SK-N-SH (cell line): Measurements from ENCODE around the gene OSBP. TPM values are rescaled to one million over a fixed set of nuclear protein-coding genes. Genes with fewer than 3 reads are reported as not detected.
A peak's percentile ranks its signal among the peaks of the same experiment; 100 is the strongest.

Source experiments
- CTCF ChIA-PET: fragments of 300-600, 350-600 bp; formaldehyde crosslinking; extraction: SDS; loops from one replicate; lab custom pipeline; 2021; lab: Yijun Ruan, JAX
- POLR2A ChIA-PET: fragments of 350-600 bp; sonication (Branson Sonifier 250); formaldehyde crosslinking; extraction: SDS; loops from one replicate; lab custom pipeline; 2020; ENCODE audit warnings: antibody characterized with exemption, inconsistent platforms; lab: Yijun Ruan, JAX
- DNase-seq: peaks from one replicate; pipeline ENCODE4 v3.0.0; 2012
- H2AFZ ChIP-seq: fragments of 200-600 bp; sonication (generic); 2 replicates; pipeline ENCODE4 v1.8.1; 2016; ENCODE audit warnings: antibody characterized with exemption, mild to moderate bottlenecking, low read depth
- H3F3A ChIP-seq: fragments of 200-600 bp; sonication (generic); replicated peaks from 2 replicates; pipeline ENCODE3; 2016; ENCODE audit warnings: antibody characterized with exemption, mild to moderate bottlenecking; ENCODE audit not compliant: insufficient read depth
- H3K27ac ChIP-seq, 2 experiments: fragments of 200-500 bp in 1 of 2; fragments of 200-600 bp in 1 of 2; sonication (Bioruptor generic) in 1 of 2; sonication (generic), shearing (Covaris generic) in 1 of 2; 2 replicates each; pipeline versions ENCODE4 v1.5.1 to v1.6.1; 2014 to 2016; ENCODE audit warnings: low read depth in 2 of 2, inconsistent platforms in 1 of 2, low read length in 1 of 2, mild to moderate bottlenecking in 1 of 2, mixed read lengths in 1 of 2
- H3K27me3 ChIP-seq: fragments of 200-600 bp; sonication (generic), shearing (Covaris generic); 2 replicates; pipeline ENCODE4 v1.6.1; 2016; ENCODE audit warnings: mixed run types; ENCODE audit not compliant: insufficient read depth
- H3K36me3 ChIP-seq, 2 experiments: fragments of 200-500 bp in 1 of 2; fragments of 200-600 bp in 1 of 2; sonication (Bioruptor generic) in 1 of 2; sonication (generic) in 1 of 2; replicated peaks in 1 of 2; 2 replicates each; pipeline versions ENCODE3 to v1.5.1; 2014 to 2016; ENCODE audit warnings: low read length in 1 of 2, mild to moderate bottlenecking in 1 of 2; ENCODE audit not compliant: insufficient read depth in 2 of 2, control insufficient read depth in 1 of 2
- H3K4me1 ChIP-seq, 2 experiments: fragments of 200-500 bp in 1 of 2; fragments of 200-600 bp in 1 of 2; sonication (Bioruptor generic) in 1 of 2; sonication (generic), shearing (Covaris generic) in 1 of 2; 2 replicates each; pipeline versions ENCODE4 v1.5.1 to v1.6.1; 2014 to 2016; ENCODE audit warnings: low read depth in 1 of 2, low read length in 1 of 2, mixed run types in 1 of 2; ENCODE audit not compliant: insufficient read depth in 2 of 2, control insufficient read depth in 1 of 2
- H3K4me2 ChIP-seq: fragments of 200-600 bp; sonication (generic), shearing (Covaris generic); 2 replicates; pipeline ENCODE4 v1.6.1; 2017; ENCODE audit warnings: mixed run types
- H3K4me3 ChIP-seq, 2 experiments: fragments of 200-500 bp in 1 of 2; fragments of 200-600 bp in 1 of 2; sonication (Bioruptor generic) in 1 of 2; sonication (generic), shearing (Covaris generic) in 1 of 2; 2 replicates each; pipeline versions ENCODE4 v1.5.1 to v1.8.1; 2014 to 2016; ENCODE audit warnings: low read depth in 2 of 2, inconsistent platforms in 1 of 2, low read length in 1 of 2, mild to moderate bottlenecking in 1 of 2, mixed read lengths in 1 of 2, moderate library complexity in 1 of 2
- H3K79me2 ChIP-seq: fragments of 200-600 bp; sonication (generic); 2 replicates; pipeline ENCODE4 v1.8.1; 2017; ENCODE audit warnings: mild to moderate bottlenecking; ENCODE audit not compliant: insufficient read depth
- H3K9ac ChIP-seq: fragments of 200-600 bp; sonication (generic); 2 replicates; pipeline ENCODE4 v1.6.1; 2017; ENCODE audit warnings: mixed run types
- H3K9me2 ChIP-seq: fragments of 200-600 bp; sonication (generic); 2 replicates; pipeline ENCODE4 v1.6.1; 2017; ENCODE audit warnings: mixed run types
- H3K9me3 ChIP-seq: fragments of 200-600 bp; sonication (generic); 2 replicates; pipeline ENCODE4 v1.6.1; 2017; ENCODE audit warnings: mixed run types, mild to moderate bottlenecking, moderate library complexity
- H4K20me1 ChIP-seq: fragments of 200-600 bp; sonication (generic); 2 replicates; pipeline ENCODE4 v1.6.1; 2017; ENCODE audit warnings: mild to moderate bottlenecking, mixed run types; ENCODE audit not compliant: insufficient read depth
- EP300 ChIP-seq, 2 experiments: IDR thresholded peaks; 2 replicates each; pipeline versions ENCODE4 v1.4.0 to v1.6.1; 2012; ENCODE audit warnings: borderline replicate concordance in 1 of 2, low read depth in 1 of 2, low read length in 1 of 2
- FOSL2 ChIP-seq: IDR thresholded peaks from 2 replicates; pipeline ENCODE4 v1.4.0; 2012; ENCODE audit warnings: low read depth, mild to moderate bottlenecking, moderate library complexity, borderline replicate concordance
- GATA2 ChIP-seq: sonication (generic); formaldehyde crosslinking; IDR thresholded peaks from 2 replicates; pipeline ENCODE4 v1.5.0; 2020; ENCODE audit warnings: mild to moderate bottlenecking, missing genetic modification reagents
- NFIC ChIP-seq: IDR thresholded peaks from 2 replicates; pipeline ENCODE4 v1.4.0; 2012; ENCODE audit warnings: borderline replicate concordance
- PBX3 ChIP-seq: IDR thresholded peaks from 2 replicates; pipeline ENCODE4; 2012
- POLR2AphosphoS5 ChIP-seq: IDR thresholded peaks from 2 replicates; pipeline ENCODE4 v1.6.1; 2012; ENCODE audit warnings: low read depth, low read length
- RAD21 ChIP-seq: IDR thresholded peaks from 2 replicates; pipeline ENCODE4 v1.6.1; 2012; ENCODE audit warnings: mild to moderate bottlenecking, low read length
- RCOR1 ChIP-seq: fragments of 150-350 bp; IDR thresholded peaks from 2 replicates; pipeline ENCODE4 v1.6.1; 2017; ENCODE audit warnings: antibody characterized with exemption, low read length
- REST ChIP-seq: IDR thresholded peaks from 2 replicates; pipeline ENCODE4 v1.6.1; 2012; ENCODE audit warnings: mild to moderate bottlenecking, low read depth, low read length, moderate library complexity
- SIN3A ChIP-seq: IDR thresholded peaks from 2 replicates; pipeline ENCODE4 v1.6.1; 2012; ENCODE audit warnings: low read depth, mild to moderate bottlenecking, low read length, moderate library complexity, borderline replicate concordance
- USF2 ChIP-seq: fragments of 150-350 bp; IDR thresholded peaks from 2 replicates; pipeline ENCODE4 v1.6.1; 2017; ENCODE audit warnings: antibody characterized with exemption, low read length, low read depth, borderline replicate concordance
- WGBS: methylation state at CpG from one replicate; pipeline ENCODE4 v1.1.6; 2017; ENCODE audit warnings: low lambda C conversion rate; 5-methylcytosine and 5-hydroxymethylcytosine counted together
- polyA plus RNA-seq, 3 experiments: library from polyadenylated mRNA; depleted of rRNA; stranded (reverse); fragments of >200 nt; gene quantifications; 2 replicates each; pipeline ENCODE4 v1.2.3, GENCODE V29; 2012

Gene OSBP
- polyA plus RNA-seq, 1 of the 3 experiments (the other 2 are of a cell fraction): 12.1 TPM

- TF ChIP-seq REST: no peak
- no peak for TF ChIP-seq GATA2 (CRISPR knock-in tag)
- no peak for TF ChIP-seq POLR2AphosphoS5
- no peak for TF ChIP-seq EP300 (IDR thresholded peaks at IDR 0.05; ENCODE audit: borderline replicate concordance in 1 of 2, low read depth in 1 of 2, low read length in 1 of 2)
These were observed 55.7 kb downstream of the OSBP start (continued) for GRCh38 chr11:59559886-59560285.

- Histone ChIP-seq H4K20me1 (no peaks in the 10 kb centered on the region), H3F3A (peaks cover 50% of the 10 kb centered on the region), H3K4me2 (no peak overlapping the region), H3K9me3 (no peaks in the 10 kb centered on the region), H3K27me3 (no peaks in the 10 kb centered on the region), H2AFZ (peak overlapping the region; percentile 81; the same call in 1 of the 2 replicates), H3K9ac (no peak overlapping the region), H3K36me3 (no peaks in the 10 kb centered on the region), H3K4me3 (no peak overlapping the region), H3K9me2 (no peaks in the 10 kb centered on the region), H3K27ac (no peak overlapping the region), H3K79me2 (no peaks in the 10 kb centered on the region), H3K4me1 (peaks cover 0 to 5% of the 10 kb centered on the region in 2 experiments; a peak in 2 of 4 replicates)
- CTCF ChIA-PET: no interaction called here
- DNase-seq: no peak
- no peak for TF ChIP-seq RCOR1
- TF ChIP-seq USF2: no peak
- TF ChIP-seq NFIC: no peak
- no peak for TF ChIP-seq PBX3
- TF ChIP-seq RAD21: no peak
- no peak for TF ChIP-seq SIN3A
- no peak for TF ChIP-seq FOSL2
- POLR2A ChIA-PET: no interaction called here
- WGBS: 91% methylated on average over 7 of the region's 7 CpGs
These were observed 57.3 kb downstream of the OSBP start for GRCh38 chr11:59558270-59558643.
